NCI-H2227 treated with DMSO at 0.1 percent for 48 hours (cell line): ENCODE results near the gene TMIGD1.
"Not testable (repeated sequence)": the region's sequence is repeated elsewhere in the genome, so short reads cannot be mapped to it uniquely, and the experiment has no call there.

Experiments used
- DNase-seq: peaks from one replicate; lab custom pipeline; 2025; lab: John Stamatoyannopoulos, UW

Gene TMIGD1

DNA sequence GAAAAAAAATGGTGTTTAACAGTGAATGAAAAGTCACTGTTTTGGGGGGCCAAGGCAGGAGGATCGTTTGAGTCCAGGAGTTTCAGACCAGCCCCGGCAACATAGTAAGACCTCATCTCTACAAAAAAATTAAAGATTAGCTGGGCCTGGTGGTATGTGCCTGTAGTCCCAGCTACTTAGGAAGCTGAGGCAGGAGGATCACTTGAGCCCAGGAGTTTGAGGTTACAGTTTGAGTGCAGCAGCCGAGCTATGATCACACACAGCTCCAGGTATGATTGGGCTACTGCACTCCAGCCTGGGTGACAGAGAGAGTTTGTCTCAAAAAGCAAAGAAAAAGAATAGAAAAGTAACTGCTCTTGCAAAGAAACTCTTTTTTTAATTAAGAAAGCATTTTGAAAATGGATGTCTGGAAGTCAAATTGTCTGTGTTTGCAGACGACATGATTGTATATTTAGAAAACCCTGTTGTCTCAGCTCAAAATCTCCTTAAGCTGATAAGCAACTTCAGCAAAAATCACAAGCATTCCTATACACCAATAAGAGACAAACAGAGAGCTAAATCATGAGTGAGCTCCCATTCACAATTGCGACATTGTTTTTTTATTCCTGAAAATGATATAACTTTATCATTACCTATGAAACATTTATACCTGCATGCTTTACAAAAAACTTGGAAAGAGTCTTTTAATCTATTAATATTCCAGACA is 24.4 kb upstream of the TMIGD1 start:
- DNase-seq, result no peak

DNA sequence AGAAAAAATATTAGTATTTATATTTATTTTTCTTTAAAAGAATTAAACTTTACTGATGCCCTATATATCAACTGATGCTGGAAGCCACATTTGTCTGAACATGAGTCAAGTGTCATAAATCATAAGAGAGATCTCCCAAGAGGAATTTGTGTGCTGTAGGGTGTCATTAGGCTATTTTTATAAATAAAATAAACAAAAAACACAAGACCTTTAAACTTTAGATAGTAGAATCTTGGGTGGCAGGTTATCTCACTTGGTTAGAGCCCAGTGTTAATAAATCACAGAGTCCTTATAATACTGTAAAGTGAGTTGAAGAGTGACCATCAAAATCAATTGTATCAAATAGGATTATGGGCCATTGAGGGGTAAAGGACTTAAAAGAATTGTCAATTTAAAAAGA is 23.6 kb upstream of the TMIGD1 start:
- no peak for DNase-seq

DNA sequence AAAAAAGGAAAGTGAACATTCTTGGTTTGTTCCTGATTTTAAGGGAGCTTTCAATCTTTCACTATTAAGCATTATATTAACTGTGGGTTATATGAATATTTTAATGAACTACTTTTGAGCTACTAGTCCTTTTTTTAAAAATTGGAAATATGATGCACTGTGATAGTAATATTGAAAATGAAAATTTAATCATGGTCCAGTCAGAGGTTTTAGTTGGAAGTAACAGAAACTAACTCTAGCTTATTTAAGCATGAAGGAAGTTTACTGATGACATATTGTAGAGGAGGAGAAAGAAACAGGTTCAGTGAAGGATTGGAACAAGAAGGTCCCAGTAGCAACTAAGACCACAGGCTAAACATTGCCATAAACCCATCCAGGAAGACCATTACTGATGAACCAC is 20.8 kb upstream of the TMIGD1 start:
- no peak for DNase-seq

DNA sequence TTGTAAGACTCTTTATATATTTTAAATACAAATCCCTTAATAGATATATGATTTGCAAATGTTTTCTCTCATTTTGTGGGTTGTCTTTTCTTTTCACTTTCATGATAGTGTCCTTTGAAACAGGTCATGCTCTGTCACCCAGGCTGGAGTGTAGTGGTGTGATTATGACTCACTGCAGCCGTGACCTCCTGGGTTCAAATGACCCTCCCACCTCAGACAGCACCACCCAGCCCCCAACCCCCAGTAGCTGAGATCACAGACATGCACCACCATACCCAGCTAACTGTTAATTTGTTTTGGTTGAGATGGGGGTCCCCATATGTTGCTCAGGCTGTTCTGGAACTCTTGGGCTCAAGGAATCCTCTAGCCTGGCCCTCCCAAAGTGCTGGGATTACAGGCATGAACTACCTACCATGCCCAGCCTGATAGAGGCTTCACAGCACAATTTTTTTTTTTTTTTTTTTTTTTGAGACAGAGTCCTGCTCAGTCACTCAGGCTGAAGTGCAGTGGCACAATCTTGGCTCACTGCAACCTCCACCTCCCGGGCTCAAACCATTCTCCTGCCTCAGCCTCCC is 18.5 kb upstream of the TMIGD1 start:
- no peak for DNase-seq

DNA sequence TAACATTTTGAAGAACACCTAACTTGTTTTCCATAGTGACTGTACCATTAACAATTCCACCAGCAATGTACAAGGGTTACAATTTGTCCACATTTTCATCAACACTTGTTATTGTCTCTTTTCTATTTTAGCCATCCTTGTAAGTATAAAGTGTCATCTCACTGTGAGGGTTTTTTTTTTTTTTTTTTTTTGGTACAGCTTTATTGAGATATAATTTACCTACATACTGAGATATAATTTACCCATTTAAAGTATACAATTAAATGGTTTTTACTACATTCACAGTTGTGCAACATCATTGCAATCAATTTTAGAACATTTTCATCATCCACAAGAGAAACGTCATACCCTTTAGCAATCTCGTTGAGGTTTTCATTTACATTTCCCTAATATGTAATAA is 17.9 kb upstream of the TMIGD1 start:
- DNase-seq, result no peak

DNA sequence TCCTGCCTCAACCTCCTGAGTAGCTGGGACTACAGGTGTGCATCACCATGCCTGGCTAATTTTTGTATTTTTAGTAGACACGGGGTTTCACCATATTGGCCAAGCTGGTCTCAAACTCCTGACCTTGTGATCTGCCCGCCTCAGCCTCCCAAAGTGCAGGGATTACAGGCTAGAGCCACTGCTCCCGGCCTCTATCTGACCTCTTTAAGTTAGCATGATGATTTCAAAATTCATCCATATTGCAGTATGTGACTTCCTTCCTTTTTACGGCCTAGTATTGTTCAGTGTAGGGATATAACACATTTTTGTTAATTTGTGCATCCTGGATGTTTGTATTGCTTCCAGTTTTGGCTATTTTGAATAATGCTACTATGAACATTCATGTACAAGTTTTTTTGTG is 17.4 kb upstream of the TMIGD1 start:
- DNase-seq, result not testable (repeated sequence)

DNA sequence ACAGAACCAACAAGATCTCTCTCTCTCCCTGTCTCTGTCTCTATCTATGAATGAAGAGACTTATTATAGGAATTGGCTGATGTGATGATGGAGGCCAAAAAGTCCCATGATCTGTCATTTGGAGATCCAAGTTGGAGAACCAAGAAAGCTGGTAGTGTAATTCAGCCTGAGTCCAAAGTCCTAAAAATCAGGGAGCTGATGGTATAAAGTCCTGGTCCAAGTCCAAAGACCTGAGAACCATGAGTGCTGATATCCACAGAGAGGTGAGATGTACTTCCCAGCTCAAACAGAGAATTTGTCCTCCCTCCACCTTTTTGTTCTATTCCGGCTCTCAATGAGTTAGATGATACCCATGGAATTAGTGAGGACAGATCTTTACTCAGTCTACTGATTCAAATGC is 15.4 kb upstream of the TMIGD1 start:
- DNase-seq, result no peak

DNA sequence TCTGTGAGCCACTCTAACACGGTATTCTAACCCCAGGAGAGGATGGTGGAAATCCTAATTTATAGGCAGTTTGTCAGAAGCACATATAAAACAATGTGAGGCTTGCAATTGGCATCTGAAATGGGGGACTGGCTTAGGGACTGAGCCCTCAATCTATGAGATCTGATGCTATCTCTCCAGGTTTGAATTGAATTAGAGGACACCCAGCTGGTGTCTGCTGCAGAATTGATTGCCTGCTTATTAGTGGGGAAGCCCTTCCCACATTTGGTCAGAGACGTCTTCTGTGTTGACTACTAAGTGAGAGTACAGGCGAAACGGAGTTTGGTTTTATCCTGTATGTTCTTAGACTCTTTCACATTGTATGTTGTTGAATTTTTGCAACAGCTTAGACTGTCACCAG is 13.6 kb upstream of the TMIGD1 start:
- DNase-seq, result no peak

DNA sequence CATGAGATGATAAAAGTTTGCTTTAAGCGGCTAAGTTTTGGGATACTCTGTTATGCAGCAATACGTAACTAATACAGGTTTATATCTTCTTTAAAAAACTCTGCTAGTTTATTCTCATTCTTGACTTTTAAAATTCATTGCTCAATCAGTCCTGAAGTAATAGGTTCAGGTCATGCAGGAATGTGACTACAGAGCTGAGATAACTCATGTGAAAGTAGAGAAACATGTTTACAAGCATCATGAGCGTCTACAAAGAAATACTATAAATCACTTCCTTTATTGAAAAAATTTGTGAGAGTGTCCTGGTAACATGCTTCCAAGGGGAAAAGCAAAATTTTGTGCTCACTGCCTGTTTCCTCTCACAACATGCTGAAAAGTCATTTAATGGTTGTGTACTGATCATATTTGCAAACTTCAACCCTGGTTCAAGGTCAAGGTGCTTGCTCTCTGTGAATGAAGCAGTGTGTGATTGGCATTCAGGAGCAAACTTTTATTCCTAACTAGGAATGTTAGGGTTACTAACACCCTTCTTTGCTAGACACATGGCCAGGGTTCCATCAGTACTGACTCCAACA is 12.5 kb upstream of the TMIGD1 start:
- DNase-seq, result no peak

DNA sequence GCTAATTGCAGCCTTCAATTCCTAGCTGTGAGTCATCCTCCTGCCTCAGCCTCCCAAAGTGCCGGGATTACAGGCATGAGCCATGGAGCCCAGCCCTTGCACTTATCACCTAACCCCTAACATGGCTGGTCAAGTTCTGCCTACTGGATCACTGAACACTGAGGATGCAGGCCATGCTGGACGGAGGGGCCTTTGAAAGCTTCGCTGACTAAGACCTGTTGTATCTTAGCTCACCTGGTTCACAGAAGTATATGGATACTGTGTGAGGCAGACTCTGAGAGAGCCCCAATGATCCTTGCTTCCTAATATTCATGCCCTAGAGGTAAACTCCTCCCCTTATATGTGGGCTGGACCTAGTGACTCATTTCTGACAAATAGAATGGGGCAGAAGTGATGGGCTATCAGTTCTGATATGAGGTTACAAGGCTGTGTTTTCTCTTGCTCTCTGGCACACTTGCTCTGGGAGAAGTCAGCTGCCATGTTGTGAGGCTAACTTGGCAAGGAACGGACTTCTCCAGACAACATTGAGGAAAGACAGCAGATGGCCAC is 11.7 kb upstream of the TMIGD1 start:
- DNase-seq, result no peak

DNA sequence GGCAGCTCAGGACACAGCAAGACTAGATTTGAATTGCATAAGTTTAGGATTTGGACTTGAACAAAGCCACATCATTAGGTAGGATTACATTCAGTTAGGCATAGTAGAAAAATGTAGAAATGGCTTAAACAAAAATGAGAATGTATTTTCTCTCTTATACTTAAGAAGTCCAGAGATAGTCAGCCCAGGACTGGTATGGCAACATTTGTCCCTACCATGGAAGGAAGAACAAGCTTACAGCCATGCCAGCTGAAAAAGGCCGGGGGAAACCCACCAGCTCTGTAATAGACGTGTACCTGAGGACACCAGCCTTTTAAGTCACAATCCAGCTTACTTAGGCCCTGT is 11.2 kb upstream of the TMIGD1 start:
- DNase-seq, result no peak

DNA sequence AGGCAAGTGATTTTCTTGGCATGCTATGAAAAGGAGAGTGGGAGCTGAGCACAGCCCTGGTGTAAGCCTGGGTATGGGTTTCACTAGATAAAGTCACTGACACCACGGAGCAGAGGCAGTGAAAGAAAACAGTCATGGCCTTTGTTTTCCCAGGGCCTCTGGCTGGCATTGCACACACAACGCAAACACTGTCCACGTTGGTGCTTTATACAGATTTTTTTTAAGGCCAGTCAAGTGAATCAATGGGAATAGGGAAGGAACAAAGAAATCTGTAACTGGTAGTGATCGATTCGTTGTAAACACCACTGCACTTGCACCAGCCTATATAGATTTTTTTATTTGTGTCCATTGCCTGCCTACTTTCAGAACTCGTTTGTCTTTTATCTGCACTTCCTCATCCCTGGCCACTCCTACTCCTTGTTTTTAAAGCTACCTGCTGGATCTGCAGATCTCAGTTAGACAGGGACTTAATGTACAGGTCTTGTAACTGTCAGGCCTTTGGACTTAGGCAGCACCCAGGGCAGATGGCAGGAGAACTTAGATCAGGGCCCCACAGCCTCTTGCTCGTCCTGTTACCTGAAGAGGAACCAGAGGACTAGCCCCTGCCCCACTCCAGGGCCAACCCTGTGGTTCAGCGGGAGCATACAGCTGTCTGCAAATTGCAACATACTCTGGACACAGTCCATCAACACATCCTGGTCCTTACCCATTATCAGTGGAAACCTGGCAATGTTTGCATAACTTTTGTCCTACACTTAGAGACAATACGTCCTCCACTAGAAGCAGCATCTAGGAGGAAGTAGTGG is 10.6 kb upstream of the TMIGD1 start:
- no peak for DNase-seq

DNA sequence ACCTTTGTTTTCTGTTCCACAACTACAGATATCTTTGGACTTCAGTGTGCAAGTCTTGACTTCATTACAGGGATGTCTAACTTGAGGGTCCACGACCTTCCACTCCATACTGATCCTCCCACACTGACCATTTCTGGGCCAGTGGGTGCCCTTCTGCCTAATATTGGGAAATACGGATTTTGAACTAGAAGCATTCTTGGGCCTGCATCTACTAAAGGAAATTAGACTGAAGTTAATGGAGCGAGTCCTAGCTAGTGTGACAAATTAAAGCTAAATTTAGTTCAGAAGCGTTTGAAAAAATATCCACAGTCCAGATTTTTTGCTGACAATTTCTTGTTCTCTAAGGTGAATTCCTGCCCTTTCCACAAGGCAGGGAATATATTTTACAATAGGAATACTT is 9.9 kb upstream of the TMIGD1 start:
- DNase-seq, result no peak

DNA sequence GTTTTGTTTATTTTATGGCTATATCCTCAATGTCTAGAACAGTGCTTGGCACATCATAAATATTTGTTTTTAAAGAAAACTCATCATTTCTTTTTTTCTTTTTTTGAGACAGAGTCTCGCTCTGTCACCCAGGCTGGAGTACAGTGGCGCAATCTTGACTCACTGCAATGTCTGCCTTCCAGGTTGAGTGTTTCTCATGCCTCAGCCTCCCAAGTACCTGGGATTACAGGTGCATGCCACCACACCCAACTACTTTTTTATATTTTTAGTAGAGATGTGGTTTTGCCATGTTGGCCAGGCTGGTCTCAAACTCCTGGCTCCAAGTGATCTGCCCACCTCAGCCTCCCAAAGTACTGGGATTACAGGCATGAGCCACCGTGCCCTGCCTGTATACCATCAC is 9.4 kb upstream of the TMIGD1 start:
- not testable (repeated sequence) for DNase-seq

DNA sequence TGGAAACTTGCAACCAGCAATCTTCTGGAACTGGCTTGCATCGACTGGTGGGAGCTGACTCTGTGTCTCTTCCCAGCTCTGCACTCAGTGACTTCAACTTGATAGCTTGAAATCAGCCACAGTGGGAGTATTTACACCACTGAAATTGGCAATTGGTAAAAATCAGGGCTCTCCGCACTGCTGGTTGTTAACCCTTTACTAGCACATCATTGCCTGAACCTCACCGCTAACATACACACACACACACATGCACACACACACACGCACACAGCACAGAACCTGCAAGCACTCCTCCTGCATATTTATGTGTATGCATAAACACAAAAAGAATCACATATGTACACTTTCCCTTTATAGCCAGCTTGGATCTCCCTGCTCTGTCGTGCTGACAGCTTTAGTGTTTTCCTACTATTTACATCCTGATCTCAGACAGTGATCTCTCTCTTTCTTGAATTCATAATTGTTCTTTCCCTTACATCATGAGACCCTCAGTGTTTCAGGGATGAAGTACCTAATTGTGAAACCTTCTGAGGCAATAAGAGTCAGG is 7.9 kb upstream of the TMIGD1 start:
- no peak for DNase-seq

DNA sequence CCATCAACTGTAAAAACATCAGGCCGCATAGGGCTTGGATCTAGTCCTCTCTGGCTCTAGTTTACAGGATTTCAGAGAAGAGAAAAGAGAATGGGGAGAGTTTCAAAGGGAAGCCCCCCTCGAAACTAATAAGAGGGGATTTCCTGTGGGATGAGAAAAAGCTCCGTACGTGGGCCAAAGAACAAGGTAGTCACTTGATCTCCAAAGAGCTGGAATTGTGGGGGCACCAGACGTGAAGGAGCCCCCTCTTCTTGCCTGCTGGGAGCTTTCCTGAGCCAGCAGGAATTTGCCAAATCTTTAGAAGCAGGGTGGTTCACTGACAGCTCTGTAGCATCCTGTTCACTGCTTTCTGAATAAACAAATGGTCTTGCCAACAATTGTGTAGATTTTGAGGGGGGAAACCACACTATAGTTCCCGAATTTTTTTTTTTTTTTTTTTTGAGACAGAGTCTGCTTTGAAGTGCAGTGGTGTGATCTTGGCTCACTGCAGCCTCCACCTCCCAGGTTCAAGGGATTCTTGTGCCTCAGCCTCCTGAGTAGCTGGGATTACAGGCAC is 7.0 kb upstream of the TMIGD1 start:
- no peak for DNase-seq

DNA sequence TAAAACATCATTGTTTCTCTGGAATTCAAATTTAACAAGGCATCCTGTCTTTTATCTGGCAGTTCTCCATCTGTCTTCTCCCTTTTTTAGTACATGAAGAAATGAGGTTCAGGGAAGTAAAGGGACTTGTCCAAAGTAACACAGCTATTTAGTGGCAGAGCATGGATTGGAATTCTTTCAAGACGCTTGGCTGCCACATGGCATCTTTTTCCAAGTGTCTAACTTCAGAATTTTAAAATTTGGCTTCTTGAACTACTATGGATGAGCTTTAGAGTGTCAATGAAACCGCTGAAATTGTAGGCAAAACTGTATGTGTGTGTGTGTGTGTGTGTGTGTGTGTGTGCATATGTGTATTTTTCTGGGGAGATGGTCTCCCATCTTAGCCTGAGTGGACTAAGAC is 5.2 kb upstream of the TMIGD1 start:
- no peak for DNase-seq

DNA sequence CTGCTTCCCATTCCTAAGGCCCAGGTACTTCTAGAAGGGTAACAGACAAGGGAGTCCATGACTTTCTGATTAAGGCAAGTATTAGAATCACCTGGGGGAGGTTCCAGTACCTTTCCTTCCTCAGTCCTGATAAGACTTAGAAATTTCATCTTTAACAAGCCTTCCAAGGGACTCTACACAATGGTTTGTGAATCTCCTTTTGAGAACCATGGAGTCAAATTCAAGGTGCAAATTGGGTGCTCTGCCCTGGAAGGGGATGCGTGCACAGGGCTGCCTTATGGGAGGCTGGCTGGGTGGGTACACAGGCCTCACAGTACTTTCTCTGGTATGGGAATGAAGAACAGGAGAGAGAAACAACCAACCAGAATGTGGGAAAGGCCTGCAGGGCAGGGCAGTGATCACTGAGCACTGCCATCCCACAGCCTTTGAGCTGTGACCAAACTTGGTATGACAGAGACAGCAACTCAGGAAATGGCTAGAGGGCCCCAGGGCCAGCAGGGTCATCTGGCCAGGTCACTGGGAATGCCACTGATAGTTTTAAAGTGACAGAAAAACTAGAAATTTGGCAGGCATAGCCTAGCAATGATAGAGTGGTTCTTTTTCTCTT is 3.6 kb upstream of the TMIGD1 start:
- DNase-seq, result no peak

DNA sequence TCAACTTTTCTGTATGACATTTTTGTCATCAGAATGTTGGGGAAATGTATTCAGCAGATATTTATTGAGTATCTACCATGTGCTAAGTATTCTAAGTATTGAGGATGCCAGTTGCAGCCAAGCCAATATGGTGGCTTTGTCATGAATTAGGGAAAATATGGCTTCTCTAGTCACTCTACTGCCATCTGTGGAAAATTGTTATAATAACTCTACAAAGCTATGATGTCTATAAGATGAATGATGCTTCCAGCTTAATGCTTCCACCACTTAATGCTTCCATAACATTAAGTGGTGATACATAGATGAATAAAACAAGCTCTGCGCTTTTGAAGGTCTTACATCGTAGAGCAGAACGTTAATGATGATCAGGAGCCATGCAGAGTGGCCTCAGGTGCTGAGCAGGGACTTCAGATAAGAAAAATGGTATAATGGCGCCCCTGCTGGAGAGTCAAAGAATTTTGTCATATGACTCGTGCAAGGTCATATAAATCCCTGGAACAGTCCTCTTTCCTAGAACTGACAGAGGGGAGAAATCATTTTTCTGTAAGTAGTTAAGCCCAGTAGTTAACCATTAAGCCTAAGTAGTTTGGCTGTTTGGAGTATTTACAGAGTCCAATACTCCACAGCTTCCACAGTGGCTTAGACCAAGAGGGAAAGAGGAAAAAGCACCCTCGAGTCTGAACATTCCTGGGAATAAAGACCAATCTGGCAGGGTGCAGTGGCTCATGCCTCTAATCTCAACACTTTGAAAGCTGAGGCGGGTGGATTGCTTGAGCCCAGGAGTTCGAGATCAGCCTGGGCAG is 2.7 kb upstream of the TMIGD1 start:
- DNase-seq, result peak; percentile 39

DNA sequence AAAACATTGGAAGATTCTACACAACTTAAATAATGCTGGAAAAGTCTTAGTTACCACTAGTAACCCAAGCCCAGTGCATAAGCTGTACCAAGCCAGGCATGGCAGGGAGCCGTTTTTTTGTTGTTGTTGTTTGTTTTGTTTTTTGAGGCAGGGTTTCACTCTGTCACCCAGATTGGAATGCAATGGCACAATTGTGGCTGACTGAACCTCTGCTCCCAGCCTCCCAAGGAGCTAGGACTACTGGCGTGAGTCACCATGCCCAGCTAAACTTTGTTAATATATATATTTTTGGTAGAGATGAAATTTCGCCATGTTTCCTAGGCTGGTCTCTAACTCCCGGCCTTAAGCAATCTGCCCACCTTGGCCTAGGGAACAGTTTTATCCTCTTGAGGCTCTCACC is 564 bp upstream of the TMIGD1 start:
- no peak for DNase-seq

DNA sequence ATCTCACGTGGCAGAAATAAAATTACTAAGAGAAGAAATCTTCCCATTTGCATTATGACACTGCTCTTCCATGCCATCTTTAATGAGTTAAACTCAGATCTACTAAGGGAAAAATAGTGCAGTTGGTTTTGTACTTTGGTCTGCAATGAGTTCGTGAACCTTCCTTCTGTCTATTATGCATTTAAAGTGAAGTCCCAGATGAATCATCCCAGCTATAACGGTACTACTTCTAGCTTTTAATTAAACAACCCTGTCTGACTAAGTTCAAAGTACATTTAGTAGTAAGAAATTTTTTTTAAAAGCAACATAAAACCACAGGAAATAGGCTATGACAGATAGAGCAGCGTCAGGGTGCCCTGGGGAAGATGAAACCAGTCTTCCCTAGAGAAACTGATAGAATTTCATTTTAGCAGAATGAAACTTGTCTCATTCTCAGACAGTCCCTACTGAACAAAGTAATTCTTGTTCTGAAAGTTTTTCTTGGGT is 1.8 kb downstream of the TMIGD1 start:
- DNase-seq, result no peak
